Measurements from ENCODE around the gene SYMPK. TPM values are rescaled to one million over a fixed set of nuclear protein-coding genes. Genes with fewer than 3 reads are reported as not detected.
A peak's percentile ranks its signal among the peaks of the same experiment; 100 is the strongest.
"Not testable (repeated sequence)": the region's sequence is repeated elsewhere in the genome, so short reads cannot be mapped to it uniquely, and the experiment has no call there.

The SYMPK gene
- total RNA-seq, 1 donor from 2014 or later = 114 TPM

DNA sequence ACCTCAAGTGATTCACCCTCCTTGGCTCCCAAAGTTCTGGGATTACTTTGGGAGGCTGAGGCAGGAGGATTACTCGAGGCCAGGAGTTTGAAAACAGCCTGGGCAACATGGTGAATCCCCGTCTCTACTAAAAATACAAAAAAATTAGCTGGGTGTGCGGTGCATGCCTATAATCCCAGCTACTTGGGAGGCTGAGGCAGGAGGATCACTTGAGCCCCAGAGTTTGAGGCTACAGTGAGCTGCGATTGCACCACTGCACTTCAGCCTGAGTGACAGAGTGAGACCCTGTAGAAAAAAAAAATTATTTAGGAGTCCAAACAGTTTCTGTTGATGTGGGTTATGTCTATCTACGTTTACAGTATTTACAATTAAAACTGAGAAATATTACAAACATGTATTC lies 7.9 kb upstream of the SYMPK start:
- no peak overlapping the region for H3K4me3 Mint-ChIP-seq (ENCODE audit: low read depth)
- no peaks in the 10 kb centered on the region for H3K27me3 Mint-ChIP-seq
- no peak for TF ChIP-seq CTCF (IDR thresholded peaks at IDR 0.05; ENCODE audit: unreplicated experiment)

DNA sequence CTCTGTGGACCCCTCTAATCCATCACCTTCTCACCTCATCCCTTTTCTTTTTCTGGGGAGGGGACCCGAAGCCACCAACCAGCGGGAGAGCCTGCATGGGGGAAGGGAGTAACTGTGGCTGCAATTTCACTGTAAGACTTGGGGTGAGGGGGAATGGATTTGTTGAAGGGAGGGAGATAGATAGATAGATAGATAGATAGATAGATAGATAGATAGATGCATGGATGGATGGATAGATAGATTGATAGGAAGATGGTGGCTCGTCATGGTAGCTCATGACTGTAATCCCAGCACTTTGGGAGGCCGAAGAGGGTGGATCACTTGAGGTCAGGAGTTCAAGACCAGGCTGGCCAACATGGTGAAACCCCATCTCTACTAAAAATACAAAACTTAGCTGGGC lies 4.3 kb upstream of the SYMPK start:
- H3K27me3 Mint-ChIP-seq; DNase-seq (ENCODE audit: low spot score, unreplicated experiment); H3K36me3 Mint-ChIP-seq (ENCODE audit: insufficient read depth); H3K9me3 Mint-ChIP-seq (ENCODE audit: low read depth): not testable (repeated sequence)
- Mint-ChIP-seq H3K4me3 (ENCODE audit: low read depth) (peak overlapping the region; percentile 89), H3K27ac (peak overlapping the region; percentile 49), H3K4me1 (ENCODE audit: low read depth) (peaks cover 30% of the 10 kb centered on the region)

More for the DNA sequence above, 7.9 kb upstream of the SYMPK start:
- Mint-ChIP-seq H3K27ac (no peak overlapping the region), H3K36me3 (ENCODE audit: insufficient read depth) (peaks cover 7% of the 10 kb centered on the region), H3K9me3 (ENCODE audit: low read depth) (no peaks in the 10 kb centered on the region), H3K4me1 (ENCODE audit: low read depth) (peaks cover 41% of the 10 kb centered on the region)
- DNase-seq (ENCODE audit: low spot score, unreplicated experiment) = no peak

DNA sequence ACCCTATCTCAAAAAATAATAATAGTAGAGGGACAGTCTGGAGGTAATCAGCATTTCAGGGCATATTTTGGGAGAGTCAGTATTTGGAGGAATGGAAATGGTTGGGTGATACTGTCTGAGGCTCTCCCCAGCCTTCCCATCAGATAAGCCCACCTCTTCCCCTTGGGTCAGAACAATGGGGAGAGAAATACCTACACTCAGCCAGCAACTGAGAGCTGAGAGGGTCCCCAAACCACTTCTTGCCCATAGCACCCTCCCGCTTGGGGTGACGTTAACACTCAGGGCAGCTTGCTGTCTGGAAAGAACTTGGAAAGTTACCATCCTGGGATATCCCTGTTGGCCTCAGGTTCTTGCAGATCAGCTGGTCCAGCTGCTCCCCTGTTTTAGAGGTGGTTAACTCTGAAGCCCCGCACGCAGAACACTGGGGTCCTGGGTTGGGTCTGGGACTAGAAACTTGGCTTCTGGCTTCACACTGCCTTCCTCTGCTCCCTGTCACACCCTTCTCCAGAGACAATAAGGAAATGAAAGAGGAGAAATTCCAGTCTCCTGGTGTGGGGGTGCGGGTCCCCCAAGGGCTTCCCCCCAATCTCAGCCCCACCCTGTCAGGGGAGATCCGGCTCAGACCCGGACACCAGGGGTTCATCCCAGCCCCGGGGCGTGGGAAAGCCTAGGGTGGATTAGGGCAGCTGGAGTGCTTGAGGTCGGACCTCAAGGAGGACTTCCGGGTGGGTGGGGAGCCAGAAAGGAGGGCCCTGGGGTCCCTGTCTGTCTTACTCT lies 3.6 kb upstream of the SYMPK start:
- Mint-ChIP-seq H3K4me1 (ENCODE audit: low read depth) (peaks cover 34% of the 10 kb centered on the region), H3K4me3 (ENCODE audit: low read depth) (peak overlapping the region; percentile 89), H3K27me3 (no peaks in the 10 kb centered on the region), H3K27ac (peak overlapping the region; percentile 89), H3K9me3 (ENCODE audit: low read depth) (no peaks in the 10 kb centered on the region), H3K36me3 (ENCODE audit: insufficient read depth) (peaks cover under 1% of the 10 kb centered on the region)
- no peak for TF ChIP-seq CTCF (IDR thresholded peaks at IDR 0.05; ENCODE audit: unreplicated experiment)
- DNase-seq (ENCODE audit: low spot score, unreplicated experiment) = no peak

- no peak for DNase-seq (ENCODE audit: low spot score, unreplicated experiment)
- Mint-ChIP-seq H3K36me3 (ENCODE audit: insufficient read depth) (no peaks in the 10 kb centered on the region), H3K4me1 (ENCODE audit: low read depth) (peaks cover 34% of the 10 kb centered on the region), H3K27ac (peak overlapping the region; percentile 89), H3K4me3 (ENCODE audit: low read depth) (peak overlapping the region; percentile 89), H3K27me3 (no peaks in the 10 kb centered on the region), H3K9me3 (ENCODE audit: low read depth) (no peaks in the 10 kb centered on the region)
- TF ChIP-seq CTCF (IDR thresholded peaks at IDR 0.05; ENCODE audit: unreplicated experiment) = no peak
Measured at GRCh38 chr19:45865269-45865948, 2.5 kb upstream of the SYMPK start.

- no peaks in the 10 kb centered on the region for H3K9me3 Mint-ChIP-seq (ENCODE audit: low read depth)
- peaks cover 34% of the 10 kb centered on the region for H3K4me1 Mint-ChIP-seq (ENCODE audit: low read depth)
- H3K27ac Mint-ChIP-seq = peak overlapping the region; percentile 90
- H3K4me3 Mint-ChIP-seq (ENCODE audit: low read depth) = peak overlapping the region; percentile 89
- H3K27me3 Mint-ChIP-seq = no peaks in the 10 kb centered on the region
- no peaks in the 10 kb centered on the region for H3K36me3 Mint-ChIP-seq (ENCODE audit: insufficient read depth)
- TF ChIP-seq CTCF (IDR thresholded peaks at IDR 0.05; ENCODE audit: unreplicated experiment) = no peak
- no peak for DNase-seq (ENCODE audit: low spot score, unreplicated experiment)
Measured at GRCh38 chr19:45864629-45865082, 1.7 kb upstream of the SYMPK start.

All from progenitor cell of endocrine pancreas (in vitro differentiated cells).